ENCODE data around the gene RAMP2.
A peak's percentile ranks its signal among the peaks of the same experiment; 100 is the strongest.
"Not testable (repeated sequence)": the region's sequence is repeated elsewhere in the genome, so short reads cannot be mapped to it uniquely, and the experiment has no call there.

RAMP2 gene

GRCh38 chr17:42760652-42761581 is at the start of gene RAMP2:
TSS of gene RAMP2 (plus strand) at chr17:42761227. CDS start at chr17:42761262, 35 bp downstream.
- DNase-seq (ENCODE audit: low read depth), result no peak

DNA sequence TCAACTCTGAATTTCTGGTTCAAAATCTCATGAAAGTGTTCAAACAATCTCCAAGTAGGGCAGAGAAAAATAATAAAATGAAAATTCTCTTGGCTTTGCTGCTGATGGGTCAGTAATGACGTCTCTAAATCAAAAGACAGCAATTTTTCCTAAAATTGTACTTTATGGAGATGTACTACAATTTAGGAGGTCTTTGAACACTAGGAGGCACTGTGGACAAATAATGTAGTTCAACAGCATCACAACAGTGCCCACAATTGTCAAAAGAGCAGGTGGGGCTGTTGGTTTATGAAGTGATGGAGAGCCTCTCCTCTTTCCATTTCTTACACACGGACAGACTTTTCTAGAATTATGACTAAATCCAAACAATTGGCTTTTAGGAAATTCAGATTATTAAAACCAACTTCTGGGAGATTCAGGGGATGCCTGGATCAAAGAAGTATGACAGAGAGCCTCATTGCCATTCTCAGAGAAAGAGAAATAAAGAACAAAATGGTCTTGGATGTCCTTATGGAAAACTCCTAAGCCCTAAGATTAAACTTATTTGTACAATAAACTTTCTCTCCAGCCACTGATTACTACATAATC is 39.9 kb upstream of the RAMP2 start:
- no peak for DNase-seq (ENCODE audit: low read depth)

DNA sequence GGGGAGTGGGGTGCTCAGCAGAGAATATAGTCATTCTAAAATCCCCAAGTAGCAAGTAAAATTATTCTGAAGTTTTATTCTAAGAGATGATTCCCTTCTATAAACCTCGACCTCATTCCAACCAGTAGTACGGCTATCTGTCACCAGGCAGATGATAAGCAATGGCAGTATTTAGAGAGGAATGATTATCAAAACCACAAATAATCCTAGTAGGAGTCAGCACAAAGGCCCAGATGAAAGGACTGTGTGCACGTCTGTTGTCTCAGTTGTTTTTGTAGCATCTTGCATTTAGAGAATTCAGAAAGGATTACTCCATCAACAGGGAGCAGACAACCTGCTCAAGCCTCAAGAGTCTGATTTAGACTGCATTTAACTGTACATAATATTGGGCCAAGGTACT is 37.4 kb upstream of the RAMP2 start:
- DNase-seq (ENCODE audit: low read depth), result no peak

DNA sequence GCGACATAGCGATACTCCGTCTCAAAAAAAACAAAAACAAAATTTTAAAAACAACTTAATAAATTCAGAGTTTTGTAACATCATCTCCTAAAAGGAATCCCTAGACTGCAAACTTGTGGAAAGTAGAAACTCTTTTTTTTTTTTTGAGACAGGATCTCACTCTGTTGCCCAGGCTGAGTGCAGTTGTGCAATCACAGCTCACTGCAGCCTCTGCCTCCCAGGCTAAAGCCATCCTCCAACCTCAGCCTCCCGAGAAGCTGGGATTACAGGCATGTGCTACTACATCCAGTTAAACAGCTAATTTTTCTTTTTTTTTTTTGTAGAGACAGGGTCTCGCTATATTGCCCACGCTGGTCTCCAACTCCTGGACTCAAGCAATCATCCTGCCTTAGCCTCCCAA is 35.9 kb upstream of the RAMP2 start:
- no peak for DNase-seq (ENCODE audit: low read depth)

DNA sequence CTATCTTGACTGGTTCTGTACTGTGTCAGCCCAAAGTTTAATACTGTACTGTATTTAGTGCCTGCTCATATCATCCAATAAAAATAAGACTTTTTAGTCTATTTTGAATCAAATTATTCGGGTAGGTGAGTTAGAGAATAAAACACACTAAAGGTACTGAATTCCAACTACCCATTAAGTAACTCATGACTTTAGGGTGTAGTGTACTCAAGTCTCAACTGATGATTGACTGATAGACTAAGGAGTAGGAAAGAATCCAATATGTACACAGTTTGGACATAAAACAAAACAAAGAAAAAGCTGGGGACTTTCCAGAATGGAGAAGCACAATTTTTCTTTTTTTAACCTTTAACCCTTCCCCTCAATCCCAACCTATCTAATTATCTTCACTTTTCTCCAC is 20.3 kb upstream of the RAMP2 start:
- no peak for DNase-seq (ENCODE audit: low read depth)

- not testable (repeated sequence) for DNase-seq (ENCODE audit: low read depth)
These were observed 18.1 kb upstream of the RAMP2 start for GRCh38 chr17:42742916-42743315.

GRCh38 chr17:42743595-42744282 is 17.3 kb upstream of the RAMP2 start:
- no peak for DNase-seq (ENCODE audit: low read depth)

DNA sequence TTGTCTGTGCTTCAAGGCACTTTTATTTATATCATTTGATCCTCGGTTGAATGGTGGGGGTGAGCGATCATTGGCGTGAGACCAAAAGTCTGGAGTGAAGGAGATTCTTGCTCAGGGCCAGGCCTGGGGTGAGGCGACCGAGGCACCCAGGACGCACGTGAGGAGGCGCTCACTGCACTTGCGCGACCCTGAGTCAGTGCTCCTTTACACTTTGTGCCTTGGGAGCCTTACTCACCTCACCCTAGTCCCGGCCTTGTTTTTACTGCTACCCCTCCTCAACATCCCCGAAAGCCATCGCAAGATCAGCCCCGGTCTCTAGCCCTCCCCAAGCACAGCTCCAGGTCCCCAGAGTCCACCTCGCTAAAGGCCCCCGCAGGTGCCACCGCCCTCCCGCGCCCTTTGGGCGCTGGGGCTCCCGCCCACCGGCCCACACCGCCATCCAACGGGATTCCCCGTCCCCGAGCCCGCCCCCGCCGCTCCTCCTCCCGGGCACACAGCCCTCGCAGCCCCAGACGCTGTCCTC is 16.7 kb upstream of the RAMP2 start:
- peak; percentile 17 for DNase-seq (ENCODE audit: low read depth)

- DNase-seq (ENCODE audit: low read depth), result peak; percentile 29
These were observed 16.0 kb upstream of the RAMP2 start, which contains the start of gene EZH1 for GRCh38 chr17:42744806-42745617. TSS of gene EZH1 (minus strand) at chr17:42745040. CDS start at chr17:42728941, 16,099 bp downstream.

DNA sequence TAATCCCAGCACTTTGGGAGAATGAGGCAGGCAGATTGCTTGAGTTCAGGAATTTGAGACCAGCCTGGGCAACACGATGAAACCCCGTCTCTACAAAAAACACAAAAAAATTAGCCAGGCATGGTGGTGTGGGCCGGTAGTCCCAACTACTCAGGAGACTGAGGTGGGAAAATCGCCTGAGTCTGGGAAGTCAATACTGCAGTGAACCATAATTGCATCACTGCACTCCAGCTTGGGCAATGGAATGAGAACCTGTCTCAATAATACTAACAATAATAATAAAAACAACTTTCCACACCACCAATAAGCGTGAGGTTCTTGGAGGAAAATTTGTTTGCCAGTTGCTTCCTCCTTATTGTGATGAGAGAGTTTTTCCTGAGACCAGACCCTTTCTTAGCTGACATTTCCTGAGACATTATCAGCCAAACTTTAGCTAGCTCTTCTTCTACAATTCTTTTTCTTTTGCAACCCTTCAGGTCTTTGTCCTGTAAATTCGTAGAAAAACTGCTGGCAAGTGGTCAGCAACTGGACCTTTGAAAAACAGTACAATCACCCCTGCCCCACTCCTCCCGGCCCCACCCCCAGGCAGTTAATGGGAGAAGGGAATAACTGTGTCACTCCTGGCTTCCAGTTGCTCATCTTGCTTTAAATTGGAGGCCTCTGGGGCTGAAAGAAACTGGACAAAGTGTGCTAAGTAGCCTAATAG is 12.7 kb upstream of the RAMP2 start:
- no peak for DNase-seq (ENCODE audit: low read depth)

- no peak for DNase-seq (ENCODE audit: low read depth)
These were observed 11.9 kb upstream of the RAMP2 start for GRCh38 chr17:42748908-42749798.

GRCh38 chr17:42750739-42751344 is 10.2 kb upstream of the RAMP2 start:
- DNase-seq (ENCODE audit: low read depth), result no peak

GRCh38 chr17:42751628-42752027 is 9.4 kb upstream of the RAMP2 start:
- DNase-seq (ENCODE audit: low read depth), result no peak

DNA sequence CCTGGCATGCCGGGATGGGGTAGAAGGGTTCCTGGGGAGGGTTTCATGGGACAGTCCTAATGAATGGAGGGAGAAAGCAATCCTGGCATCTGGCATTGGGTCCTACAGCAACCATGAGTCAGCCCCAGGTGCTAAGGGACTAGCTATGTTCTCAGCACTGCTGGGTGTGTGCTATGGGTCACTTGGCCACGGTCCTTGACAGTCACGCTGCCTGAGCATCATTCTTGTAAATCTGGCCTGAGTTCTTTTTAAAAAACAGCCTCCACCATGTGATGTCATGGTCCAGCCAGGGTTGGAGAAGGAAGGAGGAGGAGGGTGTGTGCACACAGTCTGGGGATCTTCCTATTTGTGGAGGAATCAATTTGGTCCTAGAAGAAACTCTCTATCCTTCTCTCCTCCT is 6.2 kb upstream of the RAMP2 start:
- DNase-seq (ENCODE audit: low read depth), result no peak

DNA sequence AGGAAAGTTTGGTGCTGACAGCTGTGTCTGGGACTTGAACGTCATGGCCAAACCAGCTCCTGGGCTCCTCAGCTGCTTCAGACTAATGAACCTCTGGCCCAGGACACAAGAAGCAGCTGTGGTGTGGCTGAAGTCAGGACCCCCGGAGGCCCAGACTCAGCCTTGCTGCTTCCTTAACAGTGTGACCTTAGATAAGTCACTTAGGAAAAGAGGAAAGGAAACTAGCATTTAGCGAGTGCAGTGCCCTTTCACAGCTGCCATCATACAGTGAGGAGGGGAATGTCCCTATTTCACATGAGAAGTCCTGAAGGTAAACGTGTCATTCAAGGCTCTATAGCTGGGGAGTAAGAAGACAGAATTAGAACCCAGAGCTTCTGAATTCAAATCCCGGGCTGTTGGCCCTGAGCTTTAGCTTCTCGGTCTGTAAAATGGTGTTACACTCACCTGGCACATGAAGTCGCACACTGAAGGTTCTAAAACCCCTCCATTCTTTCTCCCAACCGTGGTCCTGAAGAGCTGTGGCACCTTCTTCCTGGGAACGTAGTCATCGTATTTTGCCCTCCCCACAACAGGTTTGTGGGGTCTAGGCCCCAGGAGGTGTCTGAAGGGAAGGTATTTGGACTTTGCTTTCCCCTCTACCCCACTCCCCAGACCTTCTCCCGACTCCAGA is 910 bp upstream of the RAMP2 start:
- no peak for DNase-seq (ENCODE audit: low read depth)

GRCh38 chr17:42761638-42762037 is 611 bp downstream of the RAMP2 start:
- no peak for DNase-seq (ENCODE audit: low read depth)

DNA sequence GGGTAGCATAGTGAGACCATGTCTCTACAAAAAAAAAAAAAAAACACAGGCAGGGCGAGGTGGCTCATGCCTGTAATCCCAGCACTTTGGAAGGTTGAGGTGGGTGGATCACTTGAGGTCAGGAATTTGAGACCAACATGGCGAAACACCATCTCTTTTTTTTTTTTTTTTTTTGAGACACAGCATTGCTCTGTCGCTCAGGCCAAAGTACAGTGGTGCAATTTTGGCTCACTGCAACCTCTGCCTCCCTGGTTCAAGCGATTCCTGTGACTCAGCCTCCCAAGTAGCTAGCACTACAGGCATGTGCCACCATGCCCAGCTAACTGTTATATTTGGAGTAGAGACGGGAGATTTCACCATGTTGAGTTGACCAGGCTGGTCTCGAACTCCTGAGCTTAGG is 5.1 kb downstream of the RAMP2 start:
- no peak for DNase-seq (ENCODE audit: low read depth)

GRCh38 chr17:42767512-42767911 is 6.5 kb downstream of the RAMP2 start:
- no peak for DNase-seq (ENCODE audit: low read depth)

DNA sequence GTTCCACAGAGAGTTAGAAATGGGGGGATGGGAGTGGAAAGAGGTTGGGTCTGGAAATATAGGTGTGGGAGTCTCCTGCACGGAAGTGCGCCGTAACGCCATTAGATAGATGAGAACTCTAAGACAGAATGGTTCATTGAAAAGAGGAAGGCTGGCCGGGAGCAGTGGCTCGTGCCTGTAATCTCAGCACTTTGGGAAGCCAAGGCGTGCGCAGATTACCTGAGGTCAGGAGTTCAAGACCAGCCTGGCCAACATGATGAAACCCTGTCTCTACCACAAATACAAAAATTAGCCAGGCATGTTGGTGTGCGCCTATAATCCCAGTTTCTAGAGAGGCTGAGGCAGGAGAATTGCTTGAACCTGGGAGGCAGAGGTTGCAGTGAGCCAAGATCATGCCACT is 7.0 kb downstream of the RAMP2 start:
- DNase-seq (ENCODE audit: low read depth), result not testable (repeated sequence)

Measured in GM04503 (cell line).